Tibial nerve (tissue), 4 donors: ENCODE results near the gene HSPB7. TPM values are rescaled to one million over a fixed set of nuclear protein-coding genes. Genes with fewer than 3 reads are reported as not detected.

Experiments used
- DNase-seq, 2 donors: peaks; one replicate each; pipeline ENCODE4 v3.0.0-alpha.2; 2019; ENCODE audit warnings: low spot score in 2 of 2
- H3K27ac ChIP-seq, 4 donors: fragments of 200-600 bp; sonication (generic) in 3 of 4; one replicate each; pipeline ENCODE4 v1.5.1; 2017 to 2019; ENCODE audit warnings: mild to moderate bottlenecking in 1 of 4
- H3K27me3 ChIP-seq, 2 donors: fragments of 200-600 bp; sonication (generic) in 1 of 2; one replicate each; pipeline versions ENCODE4 v1.5.1 to v1.6.0; 2017 to 2019
- H3K36me3 ChIP-seq, 3 donors: fragments of 200-600 bp; sonication (generic); one replicate each; pipeline ENCODE4 v1.5.1; 2018 to 2019
- H3K4me1 ChIP-seq, 4 donors: fragments of 200-600 bp; sonication (generic) in 3 of 4; one replicate each; pipeline ENCODE4 v1.5.1; 2017 to 2019
- H3K4me3 ChIP-seq, 4 donors: fragments of 200-600 bp; sonication (generic) in 3 of 4; one replicate each; pipeline ENCODE4 v1.5.1; 2017 to 2019; ENCODE audit warnings: mild to moderate bottlenecking in 1 of 4, moderate library complexity in 1 of 4
- H3K9me3 ChIP-seq, 4 donors: fragments of 200-600 bp; sonication (generic) in 3 of 4; one replicate each; pipeline ENCODE4 v1.5.1; 2017 to 2019
- CTCF ChIP-seq, 5 experiments: fragments of 200-600 bp in 3 of 5; fragments of 450-650 bp in 2 of 5; sonication (generic) in 3 of 5; IDR thresholded peaks; one replicate each; pipeline ENCODE4 v1.5.1; 2016 to 2019; ENCODE audit warnings: antibody characterized with exemption in 5 of 5, mild to moderate bottlenecking in 3 of 5, moderate library complexity in 2 of 5
- EP300 ChIP-seq, 2 donors: sonication (generic); formaldehyde crosslinking; IDR thresholded peaks; one replicate each; pipeline ENCODE4 v1.6.1; 2017; ENCODE audit warnings: antibody characterized with exemption in 2 of 2, mild to moderate bottlenecking in 1 of 2
- POLR2A ChIP-seq, 2 donors: fragments of 450-650 bp; IDR thresholded peaks; one replicate each; pipeline ENCODE4 v1.6.1; 2017; ENCODE audit warnings: antibody characterized with exemption in 2 of 2, mild to moderate bottlenecking in 2 of 2, moderate library complexity in 2 of 2
- WGBS, 2 donors: methylation state at CpG; one replicate each; pipeline ENCODE4 v1.1.5; 2018; 5-methylcytosine and 5-hydroxymethylcytosine counted together
- total RNA-seq, 4 donors: library from RNA; depleted of rRNA; stranded (reverse); fragments of >200 nt; gene quantifications; one replicate each; pipeline ENCODE4 v1.1.0, GENCODE V29; 2016

HSPB7 gene
- total RNA-seq, 4 donors from 2014 or later, result 10.4 to 42.6 (median 27.6) TPM

- no peaks in the 10 kb centered on the region for H3K27me3 ChIP-seq
- DNase-seq, result peak in 1 of 2 donors; percentile 27
- no peak overlapping the region for H3K4me3 ChIP-seq
Measured at GRCh38 chr1:16014509-16015482, 3.0 kb downstream of the HSPB7 start.

GRCh38 chr1:16013908-16014258 lies 4.0 kb downstream of the HSPB7 start:
- 45 to 64% methylated on average over 4 of the region's 4 CpGs for WGBS, 2 donors
- Histone ChIP-seq H3K4me3 (no peak overlapping the region), H3K36me3 (no peaks in the 10 kb centered on the region), H3K27me3 (no peaks in the 10 kb centered on the region), H3K4me1 (peaks cover 0 to 65% (median 22%) of the 10 kb centered on the region in 4 donors), H3K9me3 (no peaks in the 10 kb centered on the region), H3K27ac (peak overlapping the region in 3 of 4 donors; percentile 46 to 80 (median 63))
- TF ChIP-seq CTCF (IDR thresholded peaks at IDR 0.05) (no peak), EP300 (IDR thresholded peaks at IDR 0.05) (no peak), POLR2A (IDR thresholded peaks at IDR 0.05) (no peak)
- DNase-seq, result no peak

More at GRCh38 chr1:16014509-16015482, 3.0 kb downstream of the HSPB7 start:
- TF ChIP-seq CTCF (IDR thresholded peaks at IDR 0.05) (no peak), POLR2A (IDR thresholded peaks at IDR 0.05) (no peak), EP300 (IDR thresholded peaks at IDR 0.05) (no peak)
- Histone ChIP-seq H3K36me3 (no peaks in the 10 kb centered on the region), H3K27ac (peak overlapping the region in 2 of 4 donors; percentile 63 to 80), H3K4me1 (peaks cover 0 to 73% (median 24%) of the 10 kb centered on the region in 4 donors), H3K9me3 (no peaks in the 10 kb centered on the region)
- 65 to 66% methylated on average over 16 to 17 of the region's 17 CpGs for WGBS, 2 donors

- TF ChIP-seq EP300 (IDR thresholded peaks at IDR 0.05), result peak in 1 of 2 donors; percentile 6
- TF ChIP-seq CTCF (IDR thresholded peaks at IDR 0.05), result no peak
- Histone ChIP-seq H3K9me3 (no peaks in the 10 kb centered on the region), H3K36me3 (no peaks in the 10 kb centered on the region), H3K27ac (peak overlapping the region; percentile 46 to 80 (median 54)), H3K4me1 (peaks cover 0 to 62% (median 17%) of the 10 kb centered on the region in 4 donors), H3K27me3 (no peaks in the 10 kb centered on the region), H3K4me3 (peak overlapping the region; percentile 8 to 48 (median 28))
- no peak for DNase-seq
- WGBS, 2 donors, result 15 to 21% methylated on average over 19 to 22 of the region's 28 CpGs
Measured at GRCh38 chr1:16013220-16013907, 4.5 kb downstream of the HSPB7 start.

GRCh38 chr1:16012590-16013219 lies 5.1 kb downstream of the HSPB7 start:
- 9% methylated on average over 18 to 19 of the region's 36 CpGs for WGBS, 2 donors
- DNase-seq, result peak in 1 of 2 donors; percentile 30
- Histone ChIP-seq H3K27ac (peak overlapping the region; percentile 30 to 80 (median 46)), H3K4me1 (peaks cover 0 to 55% (median 14%) of the 10 kb centered on the region in 4 donors), H3K27me3 (no peaks in the 10 kb centered on the region), H3K9me3 (no peaks in the 10 kb centered on the region), H3K4me3 (peak overlapping the region; percentile 8 to 48 (median 28)), H3K36me3 (no peaks in the 10 kb centered on the region)
- TF ChIP-seq CTCF (IDR thresholded peaks at IDR 0.05), result no peak
- no peak for TF ChIP-seq EP300 (IDR thresholded peaks at IDR 0.05)
- TF ChIP-seq POLR2A (IDR thresholded peaks at IDR 0.05), result no peak
